GM10248 (cell line): ENCODE measurements around the gene ZNF521.

ENCODE experiments used
- CTCF ChIA-PET: fragments of 300-600 bp; sonication (Branson Sonifier 250); formaldehyde crosslinking; extraction: SDS; loops from one replicate; lab custom pipeline; 2021; ENCODE audit warnings: antibody characterized with exemption; lab: Yijun Ruan, JAX
- POLR2A ChIA-PET: fragments of 350-650 bp; sonication (Branson Sonifier 250); formaldehyde crosslinking; extraction: SDS; loops from one replicate; lab custom pipeline; 2020; ENCODE audit warnings: antibody characterized with exemption; lab: Yijun Ruan, JAX
- DNase-seq: peaks from one replicate; pipeline ENCODE4 v3.0.0; 2012; ENCODE audit errors: extremely low spot score
- CTCF ChIP-seq: IDR thresholded peaks from 2 replicates; pipeline ENCODE4 v1.5.1; 2012; ENCODE audit warnings: mild to moderate bottlenecking, low read depth; ENCODE audit errors: extremely low read depth, missing control alignments, control extremely low read depth

The ZNF521 gene

GRCh38 chr18:25327584-25327983 is 24.4 kb downstream of the ZNF521 start:
- CTCF ChIA-PET, result no interaction called here
- no peak for TF ChIP-seq CTCF
- DNase-seq, result no peak
- POLR2A ChIA-PET, result no interaction called here

GRCh38 chr18:25326361-25326952 is 25.5 kb downstream of the ZNF521 start:
- DNase-seq, result no peak
- ChIA-PET POLR2A (no interaction called here), CTCF (interaction anchor here (1.6 kb wide), 1 partner anchor 14 kb away, joined by 5 read pairs; no protein-coding TSS in a partner anchor)
- TF ChIP-seq CTCF, result no peak

GRCh38 chr18:25322806-25323205 is 29.2 kb downstream of the ZNF521 start:
- CTCF ChIA-PET, result interaction anchor here (0.9 kb wide), 1 partner anchor 9 kb away, joined by 4 read pairs; no protein-coding TSS in a partner anchor
- DNase-seq, result no peak
- no peak for TF ChIP-seq CTCF
- POLR2A ChIA-PET, result no interaction called here

- CTCF ChIA-PET, result interaction anchor here (1.4 kb wide), 1 partner anchor 10 kb away, joined by 5 read pairs; no protein-coding TSS in a partner anchor
- POLR2A ChIA-PET, result interaction anchor here (0.7 kb wide), 1 partner anchor 364 kb away, joined by 6 read pairs; no protein-coding TSS in a partner anchor
These were observed 35.5 kb downstream of the ZNF521 start for GRCh38 chr18:25316381-25317018.

GRCh38 chr18:25314838-25315190 is 37.2 kb downstream of the ZNF521 start:
- no peak for DNase-seq
- ChIA-PET POLR2A (no interaction called here), CTCF (interaction anchor here (1.0 to 1.4 kb wide), 4 partner anchors 8 to 24 kb away, joined by 3 to 5 read pairs (median 4); no protein-coding TSS in a partner anchor)
- no peak for TF ChIP-seq CTCF

More at GRCh38 chr18:25316381-25317018, 35.5 kb downstream of the ZNF521 start:
- TF ChIP-seq CTCF, result no peak
- DNase-seq, result no peak

- CTCF ChIA-PET, result interaction anchor here (1.0 to 1.4 kb wide), 3 partner anchors 8 to 24 kb away, joined by 3 to 4 read pairs (median 3); no protein-coding TSS in a partner anchor
These were observed 37.7 kb downstream of the ZNF521 start for GRCh38 chr18:25314151-25314837.

More at GRCh38 chr18:25314151-25314837, 37.7 kb downstream of the ZNF521 start:
- POLR2A ChIA-PET, result no interaction called here
- no peak for TF ChIP-seq CTCF
- no peak for DNase-seq
